H1 (cell line): Measurements from ENCODE around the gene FBXL14. TPM values are rescaled to one million over a fixed set of nuclear protein-coding genes. Genes with fewer than 3 reads are reported as not detected.

Experiments used
- CTCF ChIP-seq, 3 experiments: IDR thresholded peaks; 1 replicate in 2 of 3; 2 replicates in 1 of 3; pipeline versions ENCODE4 v1.5.1 to v1.6.1; 2011; ENCODE audit warnings: low read length in 3 of 3, mild to moderate bottlenecking in 3 of 3, inconsistent platforms in 2 of 3, low read depth in 1 of 3, moderate library complexity in 1 of 3; ENCODE audit not compliant: insufficient read depth in 1 of 3; ENCODE audit errors: control extremely low read depth in 1 of 3
- EGR1 ChIP-seq: IDR thresholded peaks from 2 replicates; pipeline ENCODE4 v1.6.1; 2011; ENCODE audit warnings: low read depth, low read length, borderline replicate concordance
- HDAC6 ChIP-seq: IDR thresholded peaks from one replicate; pipeline ENCODE4 v1.7.1; 2012; ENCODE audit warnings: low read depth, mild to moderate bottlenecking, inconsistent platforms, low read length, moderate library complexity
- NANOG ChIP-seq: IDR thresholded peaks from 2 replicates; pipeline ENCODE4 v1.6.1; 2011; ENCODE audit warnings: low read length, low read depth, mild to moderate bottlenecking, inconsistent platforms; ENCODE audit not compliant: insufficient read depth, poor library complexity, severe bottlenecking
- PHF8 ChIP-seq: fragments of 200-600 bp; sonication (generic); conservative IDR thresholded peaks from 2 replicates; pipeline ENCODE4 v1.7.1; 2012; ENCODE audit warnings: low read depth, mild to moderate bottlenecking, inconsistent platforms, low read length, moderate library complexity
- SIX5 ChIP-seq: IDR thresholded peaks from 2 replicates; pipeline ENCODE4 v1.6.1; 2011; ENCODE audit warnings: mild to moderate bottlenecking, low read depth, low read length
- TAF7 ChIP-seq: optimal IDR thresholded peaks from 2 replicates; pipeline ENCODE3; 2011; ENCODE audit warnings: low read depth, mild to moderate bottlenecking, inconsistent platforms, low read length, moderate library complexity, borderline replicate concordance
- TCF12 ChIP-seq: IDR thresholded peaks from 2 replicates; pipeline ENCODE4 v1.6.1; 2011; ENCODE audit warnings: low read depth, mild to moderate bottlenecking, low read length
- polyA plus RNA-seq, 7 experiments: library from polyadenylated mRNA; depleted of rRNA in 3 of 7; stranded (reverse) in 5 of 7; unstranded in 2 of 7; fragments of >200 nt in 5 of 7; fragments of 200-250 nt in 2 of 7; gene quantifications; 1 replicate in 5 of 7; 2 replicates in 1 of 7; 4 replicates in 1 of 7; pipeline versions ENCODE4 v1.2.1 to v1.2.3, GENCODE V29; 2011 to 2013; ENCODE audit warnings: missing spikeins in 2 of 7, mixed read lengths in 2 of 7
- total RNA-seq: library from RNA; stranded (reverse); fragmentation: NEBNext Ultra II Directional; extraction: Animal tissue kit (Norgen Biotek cat#: 25700); gene quantifications from 2 replicates; pipeline ENCODE4 v1.2.1, GENCODE V29; 2021

The FBXL14 gene
- total and polyA plus RNA-seq, 2 of the 8 experiments (the other 6 are each of a cell fraction or from before 2014, with no cell fraction given) = 5.5 to 9.6 TPM

- TF ChIP-seq CTCF (IDR thresholded peaks at IDR 0.05; ENCODE audit: control extremely low read depth in 1 of 3, insufficient read depth in 1 of 3, low read depth in 1 of 3, low read length in 3 of 3) (no peak), TAF7 (no peak), EGR1 (no peak), NANOG (no peak), TCF12 (no peak), SIX5 (no peak), HDAC6 (no peak), PHF8 (no peak)
Observed at GRCh38 chr12:1607940-1608712, 13.7 kb upstream of the FBXL14 start (continued).
